ENCODE data around the gene C1orf53. TPM values are rescaled to one million over a fixed set of nuclear protein-coding genes. Genes with fewer than 3 reads are reported as not detected.

Gene C1orf53
- total and polyA plus RNA-seq, 2 of the 13 experiments (the other 11 are each of a cell fraction or from before 2014, with no cell fraction given): 5.8 to 10.1 TPM

GRCh38 chr1:197948926-197949899, 46.8 kb downstream of the C1orf53 start:
- Histone ChIP-seq H3K4me3 (replicated peaks in 1 of 3; ENCODE audit: insufficient read depth in 1 of 3, low read depth in 2 of 3, low read length in 3 of 3) (no peak overlapping the region), H3K4me2 (ENCODE audit: low read depth, low read length) (no peak overlapping the region), H4K20me1 (ENCODE audit: insufficient read depth, low read length) (no peaks in the 10 kb centered on the region), H3K79me2 (ENCODE audit: insufficient read depth, low read length) (no peaks in the 10 kb centered on the region), H2AFZ (ENCODE audit: low read length) (no peak overlapping the region), H3K36me3 (replicated peaks in 1 of 2; ENCODE audit: control insufficient read depth in 1 of 2, insufficient read depth in 2 of 2, low read length in 2 of 2) (no peaks in the 10 kb centered on the region), H3K27ac (ENCODE audit: extremely low read length, insufficient read depth, low read length) (no peak overlapping the region), H3K27me3 (ENCODE audit: control insufficient read depth in 1 of 2, insufficient read depth in 2 of 2, low read length in 2 of 2) (no peaks in the 10 kb centered on the region), H3K9me3 (ENCODE audit: low read length) (no peaks in the 10 kb centered on the region), H3K4me1 (ENCODE audit: insufficient read depth, low read length) (peaks cover 2% of the 10 kb centered on the region), H3K9ac (ENCODE audit: insufficient read depth, low read depth, low read length) (no peak overlapping the region)
- DNase-seq (ENCODE audit: low spot score) (no peak), FAIRE-seq (no peak), ATAC-seq (no peak)
- WGBS (ENCODE audit: low lambda C conversion rate): 65% methylated on average over 8 of the region's 8 CpGs
- POLR2A ChIA-PET: no interaction called here
- no TSS peak for BruUV-seq (replicated peaks)
- intact Hi-C loops (cut with micrococcal nuclease; ENCODE audit: unreplicated experiment) (no loop called here), in situ Hi-C loops (cut with HindIII; ENCODE audit: extremely low pct_ligation_motif_present, low pct_unique_long_range_greater_than_20kb) (no loop called here)
- TF ChIP-seq HNRNPLL (IDR thresholded peaks at IDR 0.05; ENCODE audit: low read depth, low read length, poor library complexity, severe bottlenecking) (no peak), ZNF143 (CRISPR knock-in tag; IDR thresholded peaks at IDR 0.05) (no peak), EEA1 (CRISPR knock-in tag; IDR thresholded peaks at IDR 0.05; ENCODE audit: borderline replicate concordance) (no peak), ZIK1 (CRISPR knock-in tag; IDR thresholded peaks at IDR 0.05; ENCODE audit: borderline replicate concordance, low read depth) (no peak), ZNF234 (CRISPR knock-in tag; conservative IDR thresholded peaks at IDR 0.05) (no peak), MLXIP (CRISPR knock-in tag; IDR thresholded peaks at IDR 0.05; ENCODE audit: borderline replicate concordance) (no peak), CHD4 (IDR thresholded peaks at IDR 0.05; ENCODE audit: borderline replicate concordance, low read length) (no peak), ZNF451 (CRISPR knock-in tag; IDR thresholded peaks at IDR 0.05) (no peak), ZGPAT (CRISPR knock-in tag; IDR thresholded peaks at IDR 0.05) (no peak), PLRG1 (conservative IDR thresholded peaks at IDR 0.05) (no peak), GLI4 (CRISPR knock-in tag; IDR thresholded peaks at IDR 0.05; ENCODE audit: borderline replicate concordance) (no peak), ZNF776 (CRISPR knock-in tag; IDR thresholded peaks at IDR 0.05) (no peak), CREB1 (IDR thresholded peaks at IDR 0.05) (no peak), CREB1 (CRISPR knock-in tag; IDR thresholded peaks at IDR 0.05) (no peak)
- TF ChIP-seq, protein P1, sequence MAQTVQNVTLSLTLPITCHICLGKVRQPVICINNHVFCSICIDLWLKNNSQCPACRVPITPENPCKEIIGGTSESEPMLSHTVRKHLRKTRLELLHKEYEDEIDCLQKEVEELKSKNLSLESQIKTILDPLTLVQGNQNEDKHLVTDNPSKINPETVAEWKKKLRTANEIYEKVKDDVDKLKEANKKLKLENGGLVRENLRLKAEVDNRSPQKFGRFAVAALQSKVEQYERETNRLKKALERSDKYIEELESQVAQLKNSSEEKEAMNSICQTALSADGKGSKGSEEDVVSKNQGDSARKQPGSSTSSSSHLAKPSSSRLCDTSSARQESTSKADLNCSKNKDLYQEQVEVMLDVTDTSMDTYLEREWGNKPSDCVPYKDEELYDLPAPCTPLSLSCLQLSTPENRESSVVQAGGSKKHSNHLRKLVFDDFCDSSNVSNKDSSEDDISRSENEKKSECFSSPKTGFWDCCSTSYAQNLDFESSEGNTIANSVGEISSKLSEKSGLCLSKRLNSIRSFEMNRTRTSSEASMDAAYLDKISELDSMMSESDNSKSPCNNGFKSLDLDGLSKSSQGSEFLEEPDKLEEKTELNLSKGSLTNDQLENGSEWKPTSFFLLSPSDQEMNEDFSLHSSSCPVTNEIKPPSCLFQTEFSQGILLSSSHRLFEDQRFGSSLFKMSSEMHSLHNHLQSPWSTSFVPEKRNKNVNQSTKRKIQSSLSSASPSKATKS (CRISPR knock-in tag; IDR thresholded peaks at IDR 0.05): no peak
- CTCF ChIA-PET (ENCODE audit: low intra/inter-chr PET ratio, low total read pairs): no interaction called here

Measured in HepG2 (cell line).